D341Med (cell line): ENCODE results near the gene CELA3A.
"Not testable (repeated sequence)": the region's sequence is repeated elsewhere in the genome, so short reads cannot be mapped to it uniquely, and the experiment has no call there.

Experiments
- DNase-seq: peaks from one replicate; pipeline ENCODE4 v3.0.0; 2012; ENCODE audit warnings: low spot score

Gene CELA3A

DNA sequence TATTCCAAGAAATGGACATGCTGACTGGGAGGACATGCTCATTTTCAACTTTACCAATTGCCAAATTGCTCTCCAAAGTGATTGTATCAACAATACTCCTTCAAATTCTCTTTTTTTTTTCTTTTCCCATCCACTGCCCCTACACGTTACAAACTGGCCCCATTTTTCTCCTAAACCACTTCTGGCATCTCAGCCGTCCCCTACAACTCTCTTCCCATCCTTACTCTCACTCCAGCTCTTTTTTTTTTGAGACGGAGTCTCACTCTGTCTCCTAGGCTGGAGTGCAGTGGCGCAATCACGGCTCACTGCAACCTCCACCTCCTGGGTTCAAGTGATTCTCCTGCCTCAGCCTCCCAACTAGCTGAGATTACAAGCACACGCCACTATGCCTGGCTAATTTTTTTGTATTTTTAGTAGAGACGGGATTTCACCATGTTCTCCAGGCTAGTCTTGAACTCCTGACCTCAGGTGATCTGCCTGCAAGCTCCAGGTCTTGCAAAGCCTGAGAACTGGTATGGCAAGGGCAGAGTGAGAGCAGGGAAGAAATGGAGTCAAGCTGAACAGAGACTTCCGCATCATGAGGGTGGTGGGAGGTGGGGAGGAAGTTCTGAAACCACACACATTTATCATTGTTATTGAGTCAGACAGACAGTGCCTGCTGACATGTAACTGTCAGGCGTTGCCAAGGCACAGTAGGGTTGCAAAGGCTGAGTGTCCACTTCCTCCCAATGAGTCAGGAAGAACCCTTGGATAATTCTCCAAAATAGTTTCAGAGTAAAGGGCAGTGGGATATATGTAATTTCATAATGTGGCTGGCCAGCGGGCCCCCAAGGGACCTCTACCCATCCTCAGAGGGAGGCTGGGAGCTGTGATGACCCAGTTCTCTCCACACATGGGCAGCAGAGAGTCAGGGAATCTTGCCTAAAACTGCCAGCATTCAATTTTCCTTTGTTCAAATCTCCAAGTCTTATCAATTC lies 17.4 kb downstream of the CELA3A start:
- DNase-seq, result no peak

DNA sequence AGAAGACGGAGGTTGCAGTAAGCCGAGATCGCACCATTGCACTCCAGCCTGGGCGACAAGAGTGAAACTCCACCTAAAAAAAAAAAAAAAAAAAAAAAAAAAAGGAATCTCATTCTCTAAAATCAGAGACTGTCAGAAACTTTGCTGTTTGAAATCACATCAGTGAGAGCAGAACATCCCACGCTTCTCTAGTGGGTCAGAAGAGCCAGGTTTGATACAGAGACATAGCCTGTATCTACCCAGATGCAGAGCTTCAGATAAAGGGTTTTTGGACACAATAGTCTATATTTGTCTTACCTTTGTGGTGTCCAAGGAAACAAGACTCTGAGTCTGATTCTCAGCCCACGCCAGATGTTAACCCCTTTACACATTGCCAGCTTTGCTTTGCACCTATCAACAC lies 19.6 kb downstream of the CELA3A start:
- no peak for DNase-seq

DNA sequence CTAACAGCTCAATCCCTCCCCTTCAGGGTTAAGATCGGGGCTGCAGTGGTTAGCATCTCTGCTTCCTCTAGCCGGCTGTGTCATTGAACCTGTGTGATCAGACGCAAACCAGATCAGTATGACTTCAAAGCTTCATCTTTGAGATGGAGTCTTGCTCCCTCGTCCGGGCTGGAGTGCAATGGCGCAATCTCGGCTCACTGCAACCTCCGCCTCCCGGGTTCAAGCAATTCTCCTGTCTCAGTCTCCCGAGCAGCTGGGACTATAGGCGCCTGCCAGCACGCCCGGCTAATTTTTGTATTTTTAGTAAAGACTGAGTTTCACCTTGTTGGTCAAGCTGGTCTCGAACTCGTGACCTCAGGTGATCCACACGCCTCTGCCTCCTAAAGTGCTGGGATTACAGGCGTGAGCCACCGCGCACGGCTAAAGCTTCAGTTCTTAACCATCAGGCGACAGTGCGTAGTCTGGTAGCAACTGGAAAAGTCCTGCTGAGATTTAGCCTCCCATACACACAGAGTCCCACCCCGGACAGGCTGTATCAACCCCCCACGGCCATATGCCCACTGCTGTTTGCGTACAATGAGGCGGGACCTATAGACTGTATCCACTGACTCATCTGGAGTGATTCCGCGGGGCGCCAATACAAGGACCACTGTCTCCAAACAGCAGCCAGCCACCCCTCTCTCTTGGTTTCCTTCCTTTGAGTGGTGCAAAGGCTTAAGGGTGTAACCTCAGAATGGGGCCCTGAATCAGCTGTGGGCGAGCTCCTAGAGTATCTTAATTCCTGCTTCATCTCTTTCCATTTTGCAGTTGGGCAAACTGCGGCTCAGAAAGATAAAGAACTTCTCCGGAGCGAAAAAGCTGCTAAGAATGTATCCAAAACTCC lies 23.3 kb downstream of the CELA3A start:
- DNase-seq, result peak; percentile 75

DNA sequence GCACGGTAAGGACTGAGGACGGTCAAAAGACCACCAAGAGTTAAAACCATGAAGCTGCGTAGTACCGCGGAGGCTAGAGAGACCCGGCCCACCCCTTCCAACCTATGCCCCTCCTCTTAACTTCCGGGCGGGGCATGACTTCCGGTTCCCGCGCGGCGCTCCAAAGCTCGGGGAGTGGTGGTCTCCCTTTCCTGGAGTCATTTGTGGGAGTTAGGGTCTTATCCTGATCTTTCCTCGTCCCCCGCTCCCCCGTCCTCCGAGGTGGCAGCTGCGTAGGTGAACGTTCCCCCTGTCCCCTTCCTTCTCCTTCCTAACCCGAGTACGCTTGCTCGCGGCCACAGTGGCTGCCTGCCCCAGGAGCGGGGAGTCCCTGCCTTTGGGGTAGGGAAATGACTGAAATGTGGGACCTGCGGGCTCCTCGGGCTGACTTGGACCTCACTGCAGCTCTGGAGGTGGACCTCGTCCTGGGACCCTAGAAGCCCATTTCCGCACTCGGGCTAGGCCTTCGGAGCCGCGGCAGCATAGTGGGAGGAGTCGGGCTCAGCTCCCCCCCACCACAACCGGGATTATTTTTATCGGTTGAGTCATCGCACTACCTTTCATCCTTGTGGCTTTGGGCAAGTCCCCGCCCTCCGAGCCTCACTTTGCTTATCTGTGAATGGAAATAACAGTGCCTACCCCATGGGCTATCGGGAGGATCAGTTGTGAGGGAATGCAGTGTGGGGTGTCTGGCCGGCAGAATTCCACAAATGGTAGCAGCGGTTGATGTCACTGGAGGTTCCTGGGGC lies 24.1 kb downstream of the CELA3A start:
- DNase-seq, result peak; percentile 88

DNA sequence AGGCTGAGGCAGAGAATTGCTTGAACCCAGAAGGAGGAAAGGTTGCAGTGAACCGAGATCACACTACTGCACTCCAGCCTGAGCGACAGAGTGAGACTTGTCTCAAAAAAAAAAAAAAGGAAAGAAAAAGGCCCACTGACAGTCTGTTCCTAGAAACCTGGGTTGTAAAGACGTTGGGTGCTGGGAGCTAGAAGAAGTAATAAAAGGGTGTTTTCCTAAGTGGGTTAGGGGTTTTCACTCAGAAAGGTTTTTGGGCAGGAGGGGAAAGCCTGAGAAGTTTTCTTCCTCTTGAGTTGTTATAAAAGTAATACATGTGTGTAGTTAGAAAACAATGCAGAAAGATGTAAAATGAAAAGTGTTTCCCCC lies 25.4 kb downstream of the CELA3A start:
- no peak for DNase-seq

DNA sequence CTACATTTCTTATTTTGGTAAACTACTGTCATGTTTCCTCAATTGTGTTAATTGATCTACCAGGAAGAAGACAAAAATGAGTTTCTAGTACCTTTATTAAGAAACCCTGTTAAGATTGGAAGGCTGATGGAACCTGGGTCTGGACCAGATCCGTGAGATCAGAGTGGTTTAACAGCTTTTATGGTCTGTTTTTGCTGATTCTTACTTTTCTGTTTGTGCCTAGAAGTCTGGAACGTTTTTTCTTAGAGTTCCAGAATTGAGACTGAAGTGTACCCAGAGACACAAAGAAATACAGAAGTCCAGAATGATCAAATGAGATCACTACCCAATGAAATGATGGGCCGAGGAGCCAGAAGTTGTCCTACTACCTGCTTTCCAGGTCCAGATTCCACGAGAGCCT lies 28.6 kb downstream of the CELA3A start:
- DNase-seq, result no peak

DNA sequence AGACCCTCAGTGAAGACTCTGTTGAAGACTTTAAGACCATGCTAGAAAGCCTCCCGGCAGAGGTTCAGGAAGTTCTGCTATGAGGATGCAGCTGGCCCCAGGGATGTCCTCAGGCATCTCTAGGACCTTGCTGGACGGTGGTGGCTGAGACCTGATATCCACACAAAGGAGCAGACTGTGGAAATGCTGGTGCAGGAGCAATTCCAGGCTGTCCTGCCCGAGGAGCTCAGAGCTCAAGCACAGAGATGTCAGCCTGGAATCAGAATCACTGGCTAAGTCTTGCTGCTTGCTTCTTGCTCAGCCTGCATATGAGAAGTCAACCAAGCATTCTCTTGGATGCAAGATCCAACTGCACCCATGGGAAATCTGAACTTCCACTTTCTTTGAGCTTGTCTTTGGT lies 29.0 kb downstream of the CELA3A start:
- no peak for DNase-seq

DNA sequence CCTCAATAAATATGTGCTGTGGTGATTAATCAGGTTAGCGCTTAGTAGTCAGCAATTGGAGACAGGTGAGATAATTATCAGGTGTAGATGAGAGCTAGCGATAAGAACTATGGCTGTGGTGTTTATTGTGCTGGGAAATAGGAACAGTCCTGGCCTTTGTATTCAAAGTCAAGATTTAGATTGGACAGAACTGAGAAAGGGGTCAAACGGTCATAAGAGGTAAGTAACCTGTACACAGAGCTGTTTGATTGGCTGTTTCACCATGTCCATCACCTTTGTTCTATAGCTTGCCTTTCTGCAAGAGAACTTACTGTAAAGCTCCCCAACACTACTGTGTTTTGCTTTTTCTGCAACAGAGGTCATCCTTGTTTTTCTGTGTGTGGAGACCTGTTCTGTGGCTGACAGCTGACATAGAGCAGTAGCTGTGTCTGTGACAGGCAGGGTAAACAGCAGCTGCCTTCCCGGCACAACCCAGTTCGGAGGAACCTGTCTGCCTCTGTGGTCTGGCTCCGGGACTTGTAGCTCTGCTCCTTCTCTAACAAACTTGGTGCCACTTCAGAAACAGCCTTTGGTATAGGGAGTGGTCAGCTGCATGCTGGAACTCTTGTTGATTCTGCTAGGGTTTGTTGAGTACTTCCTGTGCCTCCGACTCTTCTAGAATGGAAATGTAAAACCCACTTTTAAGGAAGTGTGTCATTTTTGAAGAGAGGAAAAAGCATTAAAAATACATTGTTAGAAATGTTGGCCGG lies 29.9 kb downstream of the CELA3A start:
- no peak for DNase-seq

DNA sequence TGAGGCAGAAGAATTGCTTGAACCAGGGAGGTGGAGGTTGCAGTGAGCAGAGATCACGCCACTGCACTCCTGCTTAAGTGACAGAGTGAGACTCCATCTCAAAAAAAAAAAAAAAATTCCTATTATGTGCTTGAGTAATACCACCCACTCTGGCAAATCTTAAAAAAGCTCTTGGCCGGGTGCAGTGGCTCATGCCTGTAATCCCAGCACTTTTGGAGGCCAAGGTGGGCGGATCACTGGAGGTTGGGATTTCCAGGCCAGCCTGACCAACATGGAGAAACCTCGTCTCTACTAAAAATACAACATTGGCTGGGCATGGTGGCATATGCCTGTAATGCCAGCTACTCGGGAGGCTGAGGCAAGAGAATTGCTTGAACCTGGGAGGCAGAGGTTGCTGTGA lies 33.4 kb downstream of the CELA3A start:
- not testable (repeated sequence) for DNase-seq

DNA sequence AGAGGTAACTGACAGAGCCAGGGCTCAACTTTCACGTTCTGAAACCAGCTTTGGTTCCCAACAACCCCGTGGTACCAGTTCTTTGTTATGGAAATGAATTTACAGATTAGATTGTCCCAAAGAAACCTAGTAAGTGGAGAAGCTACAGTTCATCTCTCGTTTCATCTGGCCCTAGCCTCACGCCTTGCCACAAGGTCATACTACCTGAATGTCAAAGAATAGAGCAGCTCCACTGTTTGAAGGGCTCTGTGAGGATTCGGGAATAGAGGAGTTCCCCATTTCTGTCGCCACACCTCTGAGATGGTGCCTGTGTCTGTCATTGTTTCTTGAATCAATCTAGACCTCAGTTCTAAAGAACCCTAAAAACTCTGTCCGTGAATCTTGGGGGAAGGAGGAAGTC lies 36.1 kb downstream of the CELA3A start:
- DNase-seq, result no peak

DNA sequence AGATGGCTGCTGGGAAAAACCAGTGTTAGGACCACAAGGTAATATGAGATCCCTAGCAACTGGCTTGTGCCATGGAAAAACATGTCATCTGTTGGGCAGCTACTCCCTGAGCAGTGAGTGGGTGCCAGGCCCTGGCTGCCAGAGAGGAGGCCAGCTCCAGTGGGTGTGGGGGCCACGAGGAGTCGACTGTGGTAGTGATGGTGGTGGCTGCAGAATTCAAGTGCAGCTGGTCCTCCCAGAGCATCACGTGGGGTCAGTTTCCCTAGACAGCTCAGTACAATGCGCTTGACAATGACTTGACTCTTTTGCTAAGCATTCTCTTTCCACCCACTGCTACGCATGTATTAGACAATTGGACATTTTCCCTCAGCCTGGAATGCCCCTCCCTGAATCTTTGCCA lies 36.6 kb downstream of the CELA3A start:
- no peak for DNase-seq

DNA sequence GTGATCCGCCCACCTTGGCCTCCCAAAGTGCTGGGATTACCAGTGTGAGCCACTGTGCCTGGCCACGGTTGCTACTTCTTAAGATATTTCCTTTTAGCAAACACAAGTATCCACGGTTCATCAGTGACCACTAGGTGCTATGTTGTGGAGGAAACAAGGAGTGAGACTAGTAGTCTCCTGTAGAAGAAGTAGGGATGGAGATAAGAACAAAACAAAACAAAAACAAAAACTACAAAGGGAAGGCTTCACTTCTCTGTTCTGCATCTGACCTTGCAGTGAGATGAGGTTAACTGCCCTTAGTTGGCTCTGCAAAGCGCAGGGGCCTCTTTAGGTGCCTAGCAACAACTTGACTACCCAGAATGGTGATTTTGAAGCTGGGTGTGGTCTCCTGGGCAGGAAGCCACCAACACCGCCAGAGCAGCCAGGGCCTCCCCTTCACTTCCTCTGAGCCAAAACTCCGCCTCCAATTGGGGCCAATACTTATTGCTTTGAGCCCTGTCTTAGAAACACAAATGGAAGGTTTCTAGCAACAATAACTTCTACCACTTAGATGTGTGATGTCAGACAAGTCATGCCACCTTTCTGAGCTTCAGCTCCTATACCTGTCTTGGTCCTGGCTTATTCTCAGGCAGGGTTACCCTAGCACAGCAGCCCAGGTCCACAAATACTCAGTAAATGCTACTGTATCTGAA lies 38.3 kb downstream of the CELA3A start:
- no peak for DNase-seq

DNA sequence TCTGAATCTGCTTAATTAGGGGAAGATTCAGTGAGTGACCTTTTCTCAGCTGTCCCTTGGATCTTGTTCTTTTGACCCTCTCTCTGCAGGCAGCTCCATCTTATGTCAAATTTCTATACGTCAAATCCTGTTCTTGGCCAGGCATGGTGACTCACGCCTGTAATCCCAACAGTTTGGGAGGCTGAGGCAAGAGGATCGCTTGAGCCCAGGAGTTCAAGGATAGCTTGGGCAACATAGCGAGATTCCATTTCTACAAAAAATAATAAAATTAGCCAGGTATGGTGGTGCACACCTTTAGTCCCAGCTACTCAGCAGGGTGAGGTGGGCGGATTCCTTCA lies 38.8 kb downstream of the CELA3A start:
- DNase-seq, result no peak

DNA sequence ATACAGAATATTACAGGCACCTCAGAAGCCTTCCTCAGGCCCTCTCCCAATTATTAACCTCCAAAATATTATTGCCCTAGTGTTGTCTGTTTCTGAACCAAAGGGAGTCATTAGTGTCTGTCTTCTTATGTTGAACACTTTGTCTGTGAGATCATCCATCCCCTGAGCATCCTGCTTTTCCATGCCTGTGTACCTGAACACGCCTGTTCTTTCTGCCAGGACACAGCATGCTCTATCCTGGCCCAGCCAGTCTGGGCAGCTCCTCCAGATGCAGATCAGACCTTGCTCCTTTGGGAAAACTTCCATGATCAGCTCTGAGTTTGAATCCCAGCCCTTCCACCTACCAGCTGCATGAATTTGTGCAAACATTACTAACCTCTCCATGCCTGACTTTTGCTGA lies 40.0 kb downstream of the CELA3A start:
- DNase-seq, result no peak

DNA sequence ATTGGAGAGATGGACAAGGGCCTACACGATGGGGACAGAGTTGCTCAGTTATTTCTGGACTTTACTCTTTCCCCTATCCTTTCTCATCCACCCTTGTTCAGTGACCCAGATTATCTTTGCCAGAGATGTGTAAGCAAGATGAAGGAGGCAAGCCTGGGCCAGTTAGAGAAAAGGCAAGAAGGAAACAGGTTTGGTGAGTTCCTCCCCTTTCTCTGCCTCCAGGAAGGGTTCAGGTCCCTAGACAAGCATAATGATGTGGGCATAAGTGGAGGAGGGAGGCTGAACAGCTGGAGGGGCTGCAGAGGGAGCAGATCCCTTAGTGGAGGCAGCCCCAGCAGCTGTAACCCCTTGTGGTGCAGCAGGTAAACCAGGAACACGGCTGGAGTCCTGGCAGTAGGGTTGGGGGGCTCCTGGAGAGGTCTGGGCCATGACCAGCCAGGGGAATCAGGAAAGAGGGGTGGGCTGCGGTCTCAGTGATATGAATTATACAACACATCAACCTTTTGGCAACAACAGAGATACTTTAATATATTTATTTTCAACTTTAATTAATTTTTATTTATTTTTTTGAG lies 41.8 kb downstream of the CELA3A start:
- DNase-seq, result no peak

DNA sequence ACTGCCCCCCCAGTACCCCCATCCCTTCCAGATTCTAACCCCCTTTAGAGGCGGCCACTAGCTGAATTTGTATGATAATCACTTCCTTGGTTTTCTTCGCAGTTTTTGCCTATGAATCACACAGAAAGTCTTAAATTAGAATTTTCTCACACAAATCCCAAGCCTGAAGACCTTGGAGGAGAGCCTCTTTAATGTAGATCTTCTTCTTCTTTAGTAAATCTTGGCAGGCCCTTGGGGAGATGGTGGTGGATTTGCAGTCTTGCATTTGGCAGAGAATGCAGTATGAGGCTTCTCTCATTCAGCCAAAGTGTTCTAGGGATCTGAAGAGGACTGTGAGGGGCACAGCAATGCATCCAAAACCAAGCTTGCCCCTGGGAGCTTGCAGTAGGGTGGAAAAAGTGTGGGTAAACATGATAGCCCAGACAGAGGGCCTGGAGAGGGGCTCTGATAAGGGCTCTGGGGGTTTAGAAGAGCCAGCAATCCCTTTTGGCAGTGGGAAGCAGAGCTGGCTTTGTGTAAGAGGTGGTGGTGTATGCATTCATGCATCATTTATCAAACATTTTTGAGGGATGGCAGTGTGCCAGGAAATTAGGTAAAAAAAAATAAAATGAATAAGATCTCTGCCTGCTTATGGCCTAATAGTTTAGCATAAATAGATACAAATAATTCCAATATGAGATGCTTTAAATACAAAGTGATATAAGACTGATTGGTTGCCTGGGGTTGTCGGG lies 43.4 kb downstream of the CELA3A start:
- DNase-seq, result no peak

DNA sequence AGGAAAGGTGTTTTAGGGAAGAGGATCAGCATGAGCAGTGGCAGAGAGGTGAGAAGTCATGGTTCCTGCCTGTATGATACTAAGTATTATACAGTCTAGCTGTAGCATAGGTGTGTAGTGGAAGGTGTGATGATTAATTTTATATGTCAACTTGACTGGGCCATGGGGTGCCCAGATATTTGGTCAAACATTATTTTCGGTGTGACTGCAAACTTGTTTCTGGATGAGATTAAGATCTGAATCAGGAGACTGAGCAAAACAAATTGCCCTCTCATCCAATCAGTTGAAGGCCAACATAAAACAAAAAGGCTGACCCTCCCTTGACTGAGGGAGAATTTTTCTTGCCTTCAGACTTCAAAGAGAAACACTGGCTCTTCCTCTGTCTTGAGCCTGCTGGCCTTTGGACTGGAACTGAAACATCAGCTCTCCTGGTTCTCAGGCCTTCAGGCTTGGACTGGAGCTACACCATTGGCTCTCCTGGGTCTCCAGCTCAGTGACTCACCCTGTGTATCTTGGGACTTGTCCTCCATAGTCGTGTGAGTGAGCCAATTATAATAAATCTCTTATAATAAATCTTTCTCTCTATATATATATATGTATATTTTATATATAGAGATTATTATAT lies 44.3 kb downstream of the CELA3A start:
- DNase-seq, result no peak

DNA sequence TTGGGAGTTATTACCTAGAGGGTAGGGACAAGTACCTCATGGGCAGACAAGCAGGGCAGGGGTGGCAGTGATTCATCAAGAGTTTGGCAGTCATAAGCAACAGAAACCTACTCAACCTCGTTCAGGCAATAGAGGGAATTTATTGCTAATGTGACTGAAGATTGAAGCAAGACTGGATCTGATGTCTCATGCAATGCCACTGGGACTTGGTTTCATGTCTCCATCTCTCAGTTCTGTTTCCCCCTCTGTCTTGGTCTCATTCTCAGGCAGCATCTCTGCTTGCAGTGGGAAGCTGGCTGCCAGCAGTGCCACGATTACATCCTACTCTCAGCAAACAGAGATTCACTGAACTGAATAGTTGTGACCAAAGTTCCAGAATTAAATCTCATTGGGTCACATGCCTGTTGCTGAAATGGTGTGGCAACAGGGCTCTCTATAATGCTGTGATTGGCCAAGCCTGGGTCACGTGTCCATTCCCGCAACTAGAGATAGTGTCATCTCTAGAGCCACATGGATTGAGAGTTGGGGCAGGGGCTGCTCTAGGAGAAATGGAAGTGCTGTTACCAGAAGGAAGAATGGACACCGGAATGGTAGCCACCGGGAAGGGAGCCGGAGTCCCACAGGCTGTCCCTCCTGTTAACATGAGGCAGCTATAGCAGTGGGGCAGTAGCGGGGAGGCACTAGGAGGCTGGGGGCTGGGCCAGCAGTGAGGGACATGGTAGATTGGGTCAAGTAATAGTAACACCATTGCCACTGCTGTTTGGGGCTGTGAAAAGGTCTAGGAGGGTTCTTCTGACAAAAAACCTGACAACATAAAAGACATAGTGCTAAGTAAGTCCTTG lies 47.1 kb downstream of the CELA3A start:
- DNase-seq, result no peak

DNA sequence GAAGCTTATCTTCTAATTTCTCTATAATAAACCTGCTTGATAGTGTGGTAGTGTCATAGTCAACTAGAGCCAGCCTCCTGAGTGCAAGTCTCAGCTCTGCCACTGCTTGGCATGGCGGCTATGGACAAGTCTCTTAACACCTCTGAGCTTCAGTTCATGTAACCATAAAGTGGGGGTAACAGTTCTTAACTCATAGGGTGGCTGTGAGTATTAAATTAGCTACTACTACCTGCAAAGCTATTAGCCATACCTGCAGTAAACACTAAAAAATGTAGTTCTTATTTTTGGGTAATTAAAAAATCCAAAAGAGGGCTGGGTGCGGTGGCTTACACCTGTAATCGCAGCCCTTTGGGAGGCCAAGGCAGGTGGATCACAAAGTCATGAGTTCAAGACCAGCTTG lies 48.9 kb downstream of the CELA3A start:
- DNase-seq, result no peak
